Activated B cell treated with CpG ODN at 0.5 μM for 24 hours (primary cell): Measurements from ENCODE around the gene SLC10A7. TPM values are rescaled to one million over a fixed set of nuclear protein-coding genes. Genes with fewer than 3 reads are reported as not detected.

Source experiments
- ATAC-seq: fragments of 200-7000 bp; cut with Tn5 transposase; one replicate; pipeline ENCODE4 v1.10.0; 2021; ENCODE audit warnings: low read depth, mild to moderate bottlenecking, moderate library complexity
- CTCF ChIA-PET: fragments of 350-600 bp; sonication (Branson Sonifier 250); formaldehyde crosslinking; loops from one replicate; lab custom pipeline; 2021; ENCODE audit warnings: antibody characterized with exemption; lab: Charles Lee
- POLR2A ChIA-PET: fragments of 350-600 bp; sonication (Branson Sonifier 250); formaldehyde crosslinking; loops from one replicate; lab custom pipeline; 2021; ENCODE audit warnings: antibody characterized with exemption; lab: Charles Lee
- DNase-seq: peaks from one replicate; pipeline ENCODE4 v3.0.0; 2022
- H3K27ac Mint-ChIP-seq: one replicate; pipeline ENCODE4 v1.8.0; 2020; ENCODE audit warnings: mixed read lengths
- H3K27me3 Mint-ChIP-seq: one replicate; pipeline ENCODE4 v1.8.0; 2021; ENCODE audit warnings: mixed read lengths
- H3K36me3 Mint-ChIP-seq: one replicate; pipeline ENCODE4 v1.8.0; 2021; ENCODE audit warnings: low read depth, mixed read lengths
- H3K4me1 Mint-ChIP-seq: one replicate; pipeline ENCODE4 v1.8.0; 2021; ENCODE audit warnings: mixed read lengths
- H3K4me3 Mint-ChIP-seq: one replicate; pipeline ENCODE4 v1.8.0; 2020; ENCODE audit warnings: mild to moderate bottlenecking, mixed read lengths
- H3K9me3 Mint-ChIP-seq: one replicate; pipeline ENCODE4 v1.8.0; 2020; ENCODE audit warnings: mixed read lengths
- CTCF ChIP-seq: fragments of 200-600 bp; IDR thresholded peaks from one replicate; pipeline ENCODE4 v1.8.0; 2022; ENCODE audit warnings: antibody characterized with exemption, mild to moderate bottlenecking
- intact Hi-C: fragments of 100-400 bp; cut with micrococcal nuclease; formaldehyde crosslinking; loops from one replicate; pipeline ENCODE4 v1.15.1; 2024
- total RNA-seq: library from RNA; stranded (reverse); gene quantifications from 2 replicates; pipeline ENCODE4 v1.2.3, GENCODE V29; 2022

SLC10A7 gene
- total RNA-seq, 1 donor from 2014 or later = 16.3 TPM

DNA sequence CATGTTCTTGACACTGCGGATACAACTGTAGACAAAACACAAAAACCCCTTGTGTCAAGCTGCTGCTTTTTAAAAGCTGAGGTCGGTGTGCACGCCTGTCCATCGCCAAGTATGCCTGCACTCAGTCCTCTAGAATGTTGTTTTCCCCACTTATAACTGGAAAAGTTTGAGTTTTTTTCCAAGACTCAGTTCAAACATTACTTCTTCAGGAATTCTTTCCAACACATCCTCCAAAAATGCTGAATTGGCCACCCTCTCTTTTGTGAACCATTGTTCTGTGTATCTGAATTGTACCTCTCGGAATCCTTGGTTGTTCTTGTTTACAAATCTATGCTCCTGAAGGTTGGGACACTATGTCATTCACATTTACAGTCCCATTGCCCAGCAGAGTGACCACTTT is 212.8 kb downstream of the SLC10A7 start:
- DNase-seq = no peak
- H3K27me3 Mint-ChIP-seq = no peaks in the 10 kb centered on the region
- CTCF ChIA-PET = no interaction called here
- intact Hi-C loops = no loop called here
- no peaks in the 10 kb centered on the region for H3K4me1 Mint-ChIP-seq
- POLR2A ChIA-PET = no interaction called here
- no peaks in the 10 kb centered on the region for H3K9me3 Mint-ChIP-seq
- H3K4me3 Mint-ChIP-seq = no peak overlapping the region
- no peak for ATAC-seq
- peaks cover 7% of the 10 kb centered on the region for H3K36me3 Mint-ChIP-seq
- no peak overlapping the region for H3K27ac Mint-ChIP-seq
- TF ChIP-seq CTCF = no peak

DNA sequence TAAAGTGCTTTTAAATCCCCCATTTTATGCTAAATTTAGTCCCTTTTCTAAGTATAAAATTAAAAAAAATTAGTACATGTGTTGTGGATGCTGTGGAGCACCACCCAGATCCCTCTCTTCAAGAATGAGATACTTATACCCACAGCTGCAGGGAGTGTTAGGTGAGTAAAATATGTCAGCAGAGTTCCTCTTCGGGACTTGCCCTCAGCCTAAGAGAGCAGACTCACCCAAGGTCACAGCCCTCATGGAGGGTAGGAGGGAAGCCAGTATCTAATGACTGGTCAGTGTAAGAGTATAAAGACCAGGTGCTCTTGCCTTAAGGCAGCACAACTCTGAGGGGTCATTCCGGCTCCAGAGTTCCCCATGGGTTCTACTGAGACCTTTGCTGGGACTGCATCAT is 218.9 kb downstream of the SLC10A7 start:
- Mint-ChIP-seq H3K27ac (no peak overlapping the region), H3K4me1 (no peaks in the 10 kb centered on the region)
- POLR2A ChIA-PET = no interaction called here

DNA sequence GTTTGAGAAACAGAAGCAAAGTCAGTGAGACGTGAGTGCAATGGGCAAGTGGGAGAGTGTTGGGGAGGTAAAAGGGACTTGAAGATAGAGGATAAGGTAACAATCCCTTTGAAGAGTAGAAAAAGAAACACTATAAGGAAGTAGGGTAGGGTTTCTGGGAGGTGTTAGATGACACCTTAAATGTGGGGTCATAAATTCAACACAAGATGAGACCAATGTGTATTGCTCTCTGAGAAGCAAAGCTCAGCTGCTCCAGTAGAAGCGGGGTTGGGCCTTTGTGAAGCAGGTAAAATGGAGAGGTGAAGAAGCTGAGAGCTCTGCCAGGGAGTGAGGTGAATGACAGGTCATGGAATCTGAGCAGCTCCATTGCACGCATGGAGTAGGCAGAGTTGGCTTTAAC is 222.1 kb downstream of the SLC10A7 start:
- no peak for TF ChIP-seq CTCF
- intact Hi-C loops = no loop called here
- Mint-ChIP-seq H3K27me3 (no peaks in the 10 kb centered on the region), H3K4me3 (no peak overlapping the region), H3K27ac (no peak overlapping the region), H3K4me1 (no peaks in the 10 kb centered on the region), H3K9me3 (no peaks in the 10 kb centered on the region), H3K36me3 (peaks cover 4% of the 10 kb centered on the region)
- ChIA-PET POLR2A (no interaction called here), CTCF (no interaction called here)
- ATAC-seq (no peak), DNase-seq (no peak)

More for the DNA sequence above, 218.9 kb downstream of the SLC10A7 start:
- no peaks in the 10 kb centered on the region for H3K27me3 Mint-ChIP-seq
- H3K4me3 Mint-ChIP-seq = no peak overlapping the region
- H3K36me3 Mint-ChIP-seq = peaks cover 7% of the 10 kb centered on the region
- CTCF ChIA-PET = no interaction called here
- ATAC-seq (no peak), DNase-seq (no peak)
- TF ChIP-seq CTCF = no peak
- intact Hi-C loops = no loop called here
- H3K9me3 Mint-ChIP-seq = no peaks in the 10 kb centered on the region

DNA sequence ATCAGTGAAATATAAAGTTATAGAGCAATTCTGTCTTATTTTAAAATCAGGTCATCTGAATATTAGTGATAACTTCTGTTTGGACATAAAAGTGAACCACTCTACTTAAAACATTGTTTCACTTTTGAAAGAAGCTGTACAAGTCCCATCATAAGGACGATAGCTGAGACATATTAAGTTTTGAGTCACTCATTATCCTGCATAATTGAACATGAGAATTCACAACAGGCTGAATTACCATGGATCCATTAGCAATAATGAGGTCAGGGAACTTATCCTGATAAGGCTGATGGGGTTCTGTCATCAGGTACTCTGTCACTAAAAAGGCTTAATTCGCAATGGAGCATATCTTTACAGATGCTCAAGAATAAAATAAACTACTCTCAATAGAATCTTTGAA is 227.0 kb downstream of the SLC10A7 start:
- Mint-ChIP-seq H3K36me3 (peaks cover 16% of the 10 kb centered on the region), H3K27ac (no peak overlapping the region), H3K27me3 (no peaks in the 10 kb centered on the region), H3K4me1 (no peaks in the 10 kb centered on the region), H3K9me3 (no peaks in the 10 kb centered on the region), H3K4me3 (no peak overlapping the region)
- no peak for DNase-seq
- ATAC-seq = no peak
- CTCF ChIA-PET = no interaction called here
- no peak for TF ChIP-seq CTCF
- POLR2A ChIA-PET = no interaction called here
- intact Hi-C loops = no loop called here

DNA sequence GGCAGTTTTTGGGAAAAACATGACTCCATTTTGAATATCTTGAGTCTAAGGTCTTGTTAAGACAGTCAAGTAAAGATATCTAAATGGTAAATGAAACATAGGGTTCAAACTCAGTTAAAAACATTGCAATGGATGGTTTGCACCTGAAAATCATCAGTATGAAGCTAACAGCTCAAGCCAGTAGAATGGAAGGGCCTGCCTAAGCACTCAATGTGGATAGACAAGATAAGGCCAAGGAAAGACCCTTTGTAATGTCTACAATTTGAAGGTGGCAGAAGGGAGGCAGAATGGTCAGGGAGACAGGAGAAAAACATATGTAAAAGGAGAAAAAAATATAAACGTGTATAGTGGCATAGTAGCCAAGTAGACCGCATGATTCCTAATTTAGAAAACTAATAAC is 229.2 kb downstream of the SLC10A7 start:
- H3K4me3 Mint-ChIP-seq = no peak overlapping the region
- no peak for ATAC-seq
- TF ChIP-seq CTCF = no peak
- intact Hi-C loops = no loop called here
- no peak overlapping the region for H3K27ac Mint-ChIP-seq
- peaks cover 16% of the 10 kb centered on the region for H3K36me3 Mint-ChIP-seq
- DNase-seq = no peak
- ChIA-PET CTCF (no interaction called here), POLR2A (no interaction called here)
- no peaks in the 10 kb centered on the region for H3K9me3 Mint-ChIP-seq
- H3K4me1 Mint-ChIP-seq = no peaks in the 10 kb centered on the region
- no peaks in the 10 kb centered on the region for H3K27me3 Mint-ChIP-seq
